B cell (primary cell): ENCODE measurements around the gene TRIM54. TPM values are rescaled to one million over a fixed set of nuclear protein-coding genes. Genes with fewer than 3 reads are reported as not detected.
"Not testable (repeated sequence)": the region's sequence is repeated elsewhere in the genome, so short reads cannot be mapped to it uniquely, and the experiment has no call there.

Experiments used
- ATAC-seq: fragments of 200-7000 bp; cut with Tn5 transposase; one replicate; pipeline ENCODE4 v1.10.0; 2021; ENCODE audit warnings: low read depth, mild to moderate bottlenecking, moderate number of reproducible peaks, moderate library complexity
- CTCF ChIA-PET: fragments of 350-600 bp; sonication (Branson Sonifier 250); formaldehyde crosslinking; loops from one replicate; lab custom pipeline; 2021; ENCODE audit warnings: antibody characterized with exemption, inconsistent platforms; lab: Charles Lee
- POLR2A ChIA-PET: fragments of 350-600 bp; sonication (Branson Sonifier 250); formaldehyde crosslinking; loops from one replicate; lab custom pipeline; 2021; ENCODE audit warnings: antibody characterized with exemption; lab: Charles Lee
- DNase-seq: peaks from one replicate; pipeline ENCODE4 v3.0.0; 2013
- H2AFZ ChIP-seq: 2 replicates; pipeline ENCODE4 v1.6.1; 2012; ENCODE audit warnings: mild to moderate bottlenecking, low read depth, low read length; ENCODE audit not compliant: insufficient read depth, poor library complexity, severe bottlenecking
- H3K27ac ChIP-seq, 2 donors: 1 replicate in 1 of 2; 2 replicates in 1 of 2; pipeline ENCODE4 v1.5.1; 2012 to 2013; ENCODE audit warnings: low read length in 2 of 2, mild to moderate bottlenecking in 2 of 2, moderate library complexity in 1 of 2
- H3K27me3 ChIP-seq, 4 experiments: fragments of 200-600 bp in 1 of 4; sonication (generic) in 1 of 4; replicated peaks in 1 of 4; 1 replicate in 2 of 4; 2 replicates in 2 of 4; pipeline versions ENCODE4 v1.6.1 to v1.7.0; 2013 to 2016; ENCODE audit warnings: low read length in 3 of 4, mild to moderate bottlenecking in 2 of 4, mixed read lengths in 1 of 4, moderate library complexity in 1 of 4; ENCODE audit not compliant: insufficient read depth in 4 of 4, control insufficient read depth in 3 of 4; ENCODE audit errors: control extremely low read depth in 1 of 4
- H3K36me3 ChIP-seq, 2 experiments: replicated peaks in 1 of 2; 1 replicate in 1 of 2; 2 replicates in 1 of 2; pipeline versions ENCODE4 v1.6.1 to v1.7.1; 2013; ENCODE audit warnings: low read length in 1 of 2; ENCODE audit not compliant: insufficient read depth in 2 of 2, control insufficient read depth in 1 of 2; ENCODE audit errors: control extremely low read depth in 1 of 2, extremely low read depth in 1 of 2
- H3K4me1 ChIP-seq, 2 donors: fragments of 200-600 bp in 1 of 2; sonication (generic) in 1 of 2; 1 replicate in 1 of 2; 2 replicates in 1 of 2; pipeline versions ENCODE4 v1.5.1 to v1.6.1; 2013 to 2017; ENCODE audit warnings: low read length in 2 of 2; ENCODE audit not compliant: control insufficient read depth in 2 of 2, insufficient read depth in 2 of 2
- H3K4me2 ChIP-seq: replicated peaks from 2 replicates; pipeline ENCODE3; 2012; ENCODE audit warnings: mild to moderate bottlenecking, low read depth, low read length; ENCODE audit not compliant: poor library complexity, severe bottlenecking
- H3K4me3 ChIP-seq, 5 experiments: fragments of 200-600 bp in 1 of 5; sonication (generic) in 1 of 5; 1 replicate in 3 of 5; 2 replicates in 2 of 5; pipeline versions ENCODE4 v1.5.1 to v1.7.0; 2011 to 2016; ENCODE audit warnings: low read length in 4 of 5, mild to moderate bottlenecking in 4 of 5, low read depth in 2 of 5, control low read depth in 1 of 5, moderate library complexity in 1 of 5; ENCODE audit not compliant: insufficient read depth in 1 of 5; ENCODE audit errors: control extremely low read depth in 1 of 5, extremely low read depth in 1 of 5
- H3K79me2 ChIP-seq: fragments of 200-600 bp; sonication (generic); one replicate; pipeline ENCODE4 v1.6.0; 2016; ENCODE audit warnings: low read length; ENCODE audit not compliant: control insufficient read depth, insufficient read depth
- H3K9ac ChIP-seq: fragments of 200-600 bp; sonication (generic); 2 replicates; pipeline ENCODE4 v1.6.1; 2017; ENCODE audit warnings: mild to moderate bottlenecking, low read length, moderate library complexity
- H3K9me3 ChIP-seq, 3 donors: one replicate each; pipeline versions ENCODE4 v1.6.1 to v1.7.1; 2013; ENCODE audit warnings: low read length in 2 of 3; ENCODE audit not compliant: control insufficient read depth in 2 of 3, insufficient read depth in 1 of 3; ENCODE audit errors: control extremely low read depth in 1 of 3
- H4K20me1 ChIP-seq: 2 replicates; pipeline ENCODE4 v1.6.0; 2012; ENCODE audit warnings: mild to moderate bottlenecking, low read length; ENCODE audit not compliant: insufficient read depth, control insufficient read depth, poor library complexity, severe bottlenecking
- H3K27ac Mint-ChIP-seq: one replicate; pipeline ENCODE4 v1.8.0; 2021; ENCODE audit warnings: mixed read lengths
- H3K27me3 Mint-ChIP-seq: one replicate; pipeline ENCODE4 v1.8.0; 2021; ENCODE audit warnings: mixed read lengths
- H3K4me1 Mint-ChIP-seq: one replicate; pipeline ENCODE4 v1.8.0; 2021; ENCODE audit warnings: mixed read lengths
- H3K4me3 Mint-ChIP-seq: one replicate; pipeline ENCODE4 v1.8.0; 2021; ENCODE audit warnings: mixed read lengths
- H3K9me3 Mint-ChIP-seq: one replicate; pipeline ENCODE4 v1.8.0; 2022; ENCODE audit warnings: mixed read lengths; ENCODE audit not compliant: insufficient read depth
- EZH2 ChIP-seq: IDR thresholded peaks from 2 replicates; pipeline ENCODE4 v1.6.1; 2012; ENCODE audit warnings: borderline replicate concordance, low read depth, mild to moderate bottlenecking, moderate library complexity, low read length; ENCODE audit not compliant: insufficient read depth, poor library complexity, severe bottlenecking
- WGBS: methylation state at CpG from one replicate; pipeline ENCODE4 v1.1.5; 2013; ENCODE audit warnings: missing lambda C conversion rate; ENCODE audit not compliant: insufficient coverage; 5-methylcytosine and 5-hydroxymethylcytosine counted together
- intact Hi-C: fragments of 100-400 bp; cut with micrococcal nuclease; formaldehyde crosslinking; loops from one replicate; pipeline ENCODE4 v1.10.0; 2022
- polyA plus RNA-seq: library from polyadenylated mRNA; depleted of rRNA; stranded (reverse); fragments of >200 nt; gene quantifications from 2 replicates; pipeline ENCODE4 v1.2.3, GENCODE V29; 2012
- total RNA-seq, 2 donors: library from RNA; stranded (reverse); fragments of 120-200 nt in 1 of 2; gene quantifications; 1 replicate in 1 of 2; 2 replicates in 1 of 2; pipeline versions ENCODE4 v1.2.3 to v1.2.4, GENCODE V29; 2013 to 2022
- TF ChIP-seq, protein P1 (sequence below): fragments of 200-600 bp; IDR thresholded peaks from one replicate; pipeline ENCODE4 v1.8.0; 2022; ENCODE audit warnings: antibody characterized with exemption, mild to moderate bottlenecking

Gene TRIM54
- total and polyA plus RNA-seq, 2 donors (not counting 1 experiment from before 2014, with no cell fraction given): not detected

DNA sequence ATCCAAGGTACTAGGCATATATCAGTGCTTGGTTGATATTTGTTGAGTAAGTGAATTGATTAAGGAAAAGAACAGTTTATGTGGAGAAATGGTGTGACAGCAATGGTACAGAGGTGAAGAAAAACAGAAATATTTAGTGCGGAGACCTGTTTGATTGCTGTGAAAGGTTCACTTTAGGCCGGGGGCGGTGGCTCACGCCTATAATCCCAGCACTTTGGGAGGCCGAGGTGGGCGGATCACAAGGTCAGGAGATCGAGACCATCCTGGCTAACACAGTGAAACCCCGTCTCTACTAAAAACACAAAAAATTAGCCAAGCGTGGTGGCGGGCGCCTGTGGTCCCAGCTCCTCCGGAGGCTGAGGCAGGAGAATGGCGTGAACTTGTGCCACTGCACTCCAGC, 13.9 kb upstream of the TRIM54 start:
- H3K4me1 ChIP-seq: peaks cover 20 to 22% of the 10 kb centered on the region in 2 donors
- H3K9me3 ChIP-seq, POLR2A ChIA-PET, H3K9ac ChIP-seq, H3K4me3 ChIP-seq, ATAC-seq, H2AFZ ChIP-seq, intact Hi-C loops, DNase-seq, H3K27ac ChIP-seq, H4K20me1 ChIP-seq, H3K36me3 ChIP-seq, H3K27ac Mint-ChIP-seq, H3K4me2 ChIP-seq, H3K79me2 ChIP-seq, H3K9me3 Mint-ChIP-seq, H3K4me3 Mint-ChIP-seq: not testable (repeated sequence)
- WGBS: 90% methylated on average over 6 of the region's 13 CpGs
- H3K27me3 Mint-ChIP-seq: peaks cover 38% of the 10 kb centered on the region
- H3K4me1 Mint-ChIP-seq: peaks cover 20% of the 10 kb centered on the region
- CTCF ChIA-PET: interaction anchor here (0.9 to 6.0 kb wide), 2 partner anchors 11 to 310 kb away, joined by 3 to 50 read pairs; no protein-coding TSS in a partner anchor
- H3K27me3 ChIP-seq: peaks cover 0 to 41% (median 19%) of the 10 kb centered on the region in 4 experiments

DNA sequence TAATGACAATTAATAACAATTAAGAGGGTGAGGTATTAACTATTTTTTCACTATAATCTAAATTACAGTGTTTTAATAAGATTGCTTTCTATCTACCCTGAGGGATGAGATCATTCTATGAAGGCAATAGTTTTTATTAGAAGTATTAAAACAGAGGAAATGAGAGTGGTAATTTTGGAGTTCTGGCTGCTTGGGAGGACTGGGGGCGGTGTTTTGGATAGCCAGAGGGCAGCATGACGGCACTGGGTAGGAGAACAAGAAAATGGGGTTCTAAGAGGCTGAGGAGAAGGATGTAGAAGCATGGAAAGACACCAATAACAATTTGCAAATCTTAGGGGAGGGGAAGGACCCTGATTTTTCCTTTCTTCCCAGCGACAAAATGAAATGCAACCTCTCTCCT, 12.1 kb upstream of the TRIM54 start:
- H3K4me2 ChIP-seq: no peak overlapping the region
- DNase-seq (no peak), ATAC-seq (no peak)
- no peaks in the 10 kb centered on the region for H3K9me3 ChIP-seq
- H3K27me3 ChIP-seq: peaks cover 0 to 33% (median 13%) of the 10 kb centered on the region in 4 experiments
- no peak overlapping the region for H3K27ac ChIP-seq
- 92% methylated on average over 2 of the region's 3 CpGs for WGBS
- H3K4me3 Mint-ChIP-seq: no peak overlapping the region
- no peaks in the 10 kb centered on the region for H3K9me3 Mint-ChIP-seq
- no peaks in the 10 kb centered on the region for H4K20me1 ChIP-seq
- peaks cover 5% of the 10 kb centered on the region for H3K4me1 Mint-ChIP-seq
- TF ChIP-seq EZH2: no peak
- TF ChIP-seq, protein P1, sequence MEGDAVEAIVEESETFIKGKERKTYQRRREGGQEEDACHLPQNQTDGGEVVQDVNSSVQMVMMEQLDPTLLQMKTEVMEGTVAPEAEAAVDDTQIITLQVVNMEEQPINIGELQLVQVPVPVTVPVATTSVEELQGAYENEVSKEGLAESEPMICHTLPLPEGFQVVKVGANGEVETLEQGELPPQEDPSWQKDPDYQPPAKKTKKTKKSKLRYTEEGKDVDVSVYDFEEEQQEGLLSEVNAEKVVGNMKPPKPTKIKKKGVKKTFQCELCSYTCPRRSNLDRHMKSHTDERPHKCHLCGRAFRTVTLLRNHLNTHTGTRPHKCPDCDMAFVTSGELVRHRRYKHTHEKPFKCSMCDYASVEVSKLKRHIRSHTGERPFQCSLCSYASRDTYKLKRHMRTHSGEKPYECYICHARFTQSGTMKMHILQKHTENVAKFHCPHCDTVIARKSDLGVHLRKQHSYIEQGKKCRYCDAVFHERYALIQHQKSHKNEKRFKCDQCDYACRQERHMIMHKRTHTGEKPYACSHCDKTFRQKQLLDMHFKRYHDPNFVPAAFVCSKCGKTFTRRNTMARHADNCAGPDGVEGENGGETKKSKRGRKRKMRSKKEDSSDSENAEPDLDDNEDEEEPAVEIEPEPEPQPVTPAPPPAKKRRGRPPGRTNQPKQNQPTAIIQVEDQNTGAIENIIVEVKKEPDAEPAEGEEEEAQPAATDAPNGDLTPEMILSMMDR: no peak
- H3K36me3 ChIP-seq: no peaks in the 10 kb centered on the region
- no peak overlapping the region for H2AFZ ChIP-seq
- ChIA-PET POLR2A (no interaction called here), CTCF (interaction anchor here (2.6 kb wide), 1 partner anchor 10 kb away, joined by 16 read pairs; no protein-coding TSS in a partner anchor)
- H3K9ac ChIP-seq: no peak overlapping the region
- H3K4me3 ChIP-seq: no peak overlapping the region
- peaks cover 34% of the 10 kb centered on the region for H3K27me3 Mint-ChIP-seq
- no peaks in the 10 kb centered on the region for H3K79me2 ChIP-seq
- intact Hi-C loops: no loop called here
- peaks cover 3 to 4% of the 10 kb centered on the region in 2 donors for H3K4me1 ChIP-seq
- no peak overlapping the region for H3K27ac Mint-ChIP-seq
